Breast epithelium (tissue), 3 donors: ENCODE data around the gene KRT27.

Experiments used
- POLR2A ChIP-seq: fragments of 450-650 bp; IDR thresholded peaks from one replicate; pipeline ENCODE4 v1.6.1; 2016; ENCODE audit warnings: antibody characterized with exemption, mild to moderate bottlenecking, moderate library complexity
- TF ChIP-seq, protein P1 (sequence below), 3 donors: fragments of 450-650 bp; IDR thresholded peaks; one replicate each; pipeline ENCODE4 v1.5.1; 2016 to 2017; ENCODE audit warnings: antibody characterized with exemption in 3 of 3, mild to moderate bottlenecking in 3 of 3, moderate library complexity in 3 of 3

DNA sequence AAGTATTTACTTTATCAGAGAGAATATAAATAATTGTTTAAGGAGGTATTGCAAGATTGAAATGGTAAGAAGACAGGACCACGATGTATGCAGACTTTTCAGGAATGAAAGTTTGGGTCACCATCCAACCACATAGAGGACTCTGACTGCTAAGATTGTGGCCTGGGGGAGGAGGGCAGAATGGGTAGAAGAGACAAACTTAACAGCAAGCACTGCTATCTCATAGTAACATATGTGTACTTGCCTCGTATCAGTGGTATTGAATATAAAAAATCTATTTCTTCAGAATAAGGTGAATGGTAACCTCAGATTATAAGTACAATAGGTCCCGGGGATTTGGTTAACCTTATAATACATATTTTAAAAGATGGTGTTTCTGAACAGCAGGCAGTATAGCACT, 34.2 kb upstream of the KRT27 start:
- TF ChIP-seq, protein P1, sequence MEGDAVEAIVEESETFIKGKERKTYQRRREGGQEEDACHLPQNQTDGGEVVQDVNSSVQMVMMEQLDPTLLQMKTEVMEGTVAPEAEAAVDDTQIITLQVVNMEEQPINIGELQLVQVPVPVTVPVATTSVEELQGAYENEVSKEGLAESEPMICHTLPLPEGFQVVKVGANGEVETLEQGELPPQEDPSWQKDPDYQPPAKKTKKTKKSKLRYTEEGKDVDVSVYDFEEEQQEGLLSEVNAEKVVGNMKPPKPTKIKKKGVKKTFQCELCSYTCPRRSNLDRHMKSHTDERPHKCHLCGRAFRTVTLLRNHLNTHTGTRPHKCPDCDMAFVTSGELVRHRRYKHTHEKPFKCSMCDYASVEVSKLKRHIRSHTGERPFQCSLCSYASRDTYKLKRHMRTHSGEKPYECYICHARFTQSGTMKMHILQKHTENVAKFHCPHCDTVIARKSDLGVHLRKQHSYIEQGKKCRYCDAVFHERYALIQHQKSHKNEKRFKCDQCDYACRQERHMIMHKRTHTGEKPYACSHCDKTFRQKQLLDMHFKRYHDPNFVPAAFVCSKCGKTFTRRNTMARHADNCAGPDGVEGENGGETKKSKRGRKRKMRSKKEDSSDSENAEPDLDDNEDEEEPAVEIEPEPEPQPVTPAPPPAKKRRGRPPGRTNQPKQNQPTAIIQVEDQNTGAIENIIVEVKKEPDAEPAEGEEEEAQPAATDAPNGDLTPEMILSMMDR (IDR thresholded peaks at IDR 0.05), result no peak
- TF ChIP-seq POLR2A, result no peak
